K562 (cell line): ENCODE measurements around the gene RTL10. TPM values are rescaled to one million over a fixed set of nuclear protein-coding genes. Genes with fewer than 3 reads are reported as not detected.

Experiments used
- CCNT2 ChIP-seq: IDR thresholded peaks from 2 replicates; pipeline ENCODE4 v1.6.1; 2011; ENCODE audit warnings: borderline replicate concordance, low read depth, mild to moderate bottlenecking, moderate library complexity, mixed read lengths, low read length; ENCODE audit not compliant: insufficient read length; ENCODE audit errors: extremely low read depth
- ETS2 ChIP-seq: IDR thresholded peaks from 2 replicates; pipeline ENCODE4 v1.6.1; 2016; ENCODE audit warnings: borderline replicate concordance, missing genetic modification characterization, mild to moderate bottlenecking, moderate library complexity, missing compliant biosample characterization; ENCODE audit not compliant: poor library complexity, severe bottlenecking
- HDAC6 ChIP-seq: IDR thresholded peaks from 2 replicates; pipeline ENCODE4 v1.6.1; 2012; ENCODE audit warnings: low read depth, mild to moderate bottlenecking, control low read depth, inconsistent platforms, low read length, moderate library complexity
- HNRNPH1 ChIP-seq: fragments of 200-400 bp; formaldehyde crosslinking; optimal IDR thresholded peaks from 2 replicates; pipeline ENCODE3; 2017; ENCODE audit warnings: low read depth, mild to moderate bottlenecking, low read length, moderate library complexity
- MAFK ChIP-seq: IDR thresholded peaks from 2 replicates; pipeline ENCODE4 v1.6.1; 2011; ENCODE audit warnings: low read length, improper control_type of control experiment
- NCOA2 ChIP-seq, 2 experiments: fragments of 450-650 bp; IDR thresholded peaks; 2 replicates each; pipeline ENCODE4 v1.6.1; 2018; ENCODE audit warnings: mild to moderate bottlenecking in 2 of 2, moderate library complexity in 1 of 2; ENCODE audit not compliant: partially characterized antibody in 2 of 2
- PTTG1 ChIP-seq: fragments of 450-650 bp; IDR thresholded peaks from 2 replicates; pipeline ENCODE4 v1.6.1; 2016; ENCODE audit warnings: low read depth, mild to moderate bottlenecking, missing genetic modification characterization, missing compliant biosample characterization
- SMARCA4 ChIP-seq: fragments of 450-650 bp; IDR thresholded peaks from 2 replicates; pipeline ENCODE4 v1.6.1; 2016
- STAG1 ChIP-seq: sonication (generic); formaldehyde crosslinking; IDR thresholded peaks from 2 replicates; pipeline ENCODE4 v1.5.0; 2020; ENCODE audit warnings: missing genetic modification reagents, borderline replicate concordance
- ZNF23 ChIP-seq: fragments of 250-450 bp; sonication (Bioruptor Pico); IDR thresholded peaks from 2 replicates; pipeline ENCODE4 v1.4.0; 2020; ENCODE audit warnings: mild to moderate bottlenecking
- ZNF644 ChIP-seq: fragments of 200-800 bp; sonication (Bioruptor generic); IDR thresholded peaks from 2 replicates; pipeline ENCODE4 v1.6.1; 2016; ENCODE audit warnings: low read depth, missing genetic modification characterization, missing compliant biosample characterization
- polyA plus RNA-seq, 8 experiments: library from polyadenylated mRNA; depleted of rRNA in 4 of 8; stranded (reverse) in 5 of 8; unstranded in 3 of 8; fragments of >200 nt; fragmentation: Nextera tagmentation in 2 of 8; fragmentation: Illumina TruSeq in 1 of 8; extraction: Ambion mirVana in 2 of 8; extraction: Trizol in 1 of 8; gene quantifications; 2 replicates each; pipeline versions ENCODE4 v1.2.1 to v1.2.3, GENCODE V29; 2011 to 2014; ENCODE audit warnings: inconsistent platforms in 1 of 8, missing spikeins in 1 of 8
- total RNA-seq, 7 experiments: library from RNA; depleted of rRNA in 6 of 7; stranded (reverse); fragments of >200 nt in 6 of 7; fragmentation: Illumina TruSeq in 2 of 7; extraction: Trizol in 2 of 7; gene quantifications; 2 replicates each; pipeline versions ENCODE4 v1.2.1 to v1.2.3, GENCODE V29; 2011 to 2021; ENCODE audit warnings: low replicate concordance in 1 of 7
- TF ChIP-seq, protein P1 (sequence below): sonication (generic); formaldehyde crosslinking; IDR thresholded peaks from 2 replicates; pipeline ENCODE4 v1.8.0; 2023; ENCODE audit warnings: mild to moderate bottlenecking, missing genetic modification reagents
- TF ChIP-seq, protein P2 (sequence below), 2 experiments: IDR thresholded peaks; 2 replicates each; pipeline ENCODE4 v1.6.1; 2011; ENCODE audit warnings: borderline replicate concordance in 1 of 2, control low read depth in 1 of 2, low read depth in 1 of 2, low read length in 1 of 2, mild to moderate bottlenecking in 1 of 2, mixed read lengths in 1 of 2, moderate library complexity in 1 of 2; ENCODE audit not compliant: insufficient read depth in 1 of 2, insufficient read length in 1 of 2, poor library complexity in 1 of 2, severe bottlenecking in 1 of 2; ENCODE audit errors: extremely low read depth in 1 of 2
- TF ChIP-seq, protein P3 (sequence below): fragments of 450-650 bp; formaldehyde crosslinking; IDR thresholded peaks from 2 replicates; pipeline ENCODE4 v1.4.0; 2020; ENCODE audit warnings: mild to moderate bottlenecking, mixed read lengths
- TF ChIP-seq, protein P4 (sequence below): sonication (generic); formaldehyde crosslinking; IDR thresholded peaks from 2 replicates; pipeline ENCODE4 v1.9.0; 2022; ENCODE audit warnings: mild to moderate bottlenecking, missing genetic modification reagents
- TF ChIP-seq, protein P5 (sequence below): fragments of 450-650 bp; IDR thresholded peaks from 2 replicates; pipeline ENCODE4 v1.6.1; 2016; ENCODE audit warnings: mild to moderate bottlenecking

The RTL10 gene
- total and polyA plus RNA-seq, 9 of the 15 experiments (the other 6 are each of a cell fraction or from before 2014, with no cell fraction given) = 19.8 to 75.5 (median 32.5) TPM

DNA sequence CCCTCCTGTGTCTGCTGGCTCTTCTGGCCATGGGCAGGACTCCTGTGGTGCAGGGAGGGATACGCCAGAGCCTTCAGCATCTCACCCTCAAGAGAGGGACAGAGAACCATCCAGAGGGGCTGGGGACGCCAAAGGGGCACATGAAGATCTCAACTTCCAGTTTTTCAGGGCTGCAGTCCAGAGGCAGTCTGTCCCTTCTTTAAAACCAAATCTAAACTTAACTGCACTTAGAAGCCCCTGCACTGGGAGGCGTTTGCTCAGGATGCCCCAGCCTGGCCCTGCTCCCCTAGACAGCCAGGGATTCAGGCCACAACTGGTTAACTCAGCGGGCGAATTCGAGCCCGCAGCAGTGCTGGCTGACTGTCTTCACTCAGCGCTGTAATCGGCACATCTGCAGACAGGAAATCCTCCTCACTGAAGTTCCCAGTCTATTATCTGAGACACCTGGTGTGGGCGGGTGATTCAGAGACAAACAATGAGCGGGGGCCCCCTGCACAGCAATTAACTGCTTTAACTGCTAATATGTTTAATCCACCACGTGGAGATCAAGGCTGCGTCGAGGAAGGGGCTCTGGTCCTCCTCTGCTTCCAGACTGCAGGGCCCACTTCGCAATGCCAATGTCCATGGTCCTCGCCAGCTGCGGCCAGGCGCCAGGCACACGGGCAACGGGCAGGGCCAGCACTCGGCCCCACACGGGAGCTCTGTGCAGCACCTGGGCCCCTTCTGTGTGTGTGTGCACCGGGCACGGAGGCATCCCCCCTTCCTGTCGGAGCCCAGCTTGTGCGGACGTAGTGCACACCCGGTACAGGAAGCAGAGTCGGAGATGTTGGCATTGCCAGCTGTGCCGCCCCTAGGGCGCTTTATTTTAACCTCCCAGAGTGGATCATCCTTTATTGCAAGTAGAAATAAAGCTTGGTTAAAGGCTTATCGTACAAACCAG is 36.9 kb upstream of the RTL10 start (continued):
- TF ChIP-seq CCNT2 (peak; percentile 91), STAG1 (CRISPR knock-in tag) (no peak), ZNF644 (tag) (no peak), MAFK (peak; percentile 54; the same call in 1 of the 2 replicates), HDAC6 (0 out of 2 replicates have a peak, but pooled peaks have one; percentile 82), HNRNPH1 (no peak), ZNF23 (CRISPR knock-in tag) (no peak), NCOA2 (IDR thresholded peaks at IDR 0.05; ENCODE audit: partially characterized antibody in 2 of 2) (no peak), PTTG1 (tag) (no peak), ETS2 (tag) (no peak), SMARCA4 (peak; percentile 99)
- TF ChIP-seq, protein P1, sequence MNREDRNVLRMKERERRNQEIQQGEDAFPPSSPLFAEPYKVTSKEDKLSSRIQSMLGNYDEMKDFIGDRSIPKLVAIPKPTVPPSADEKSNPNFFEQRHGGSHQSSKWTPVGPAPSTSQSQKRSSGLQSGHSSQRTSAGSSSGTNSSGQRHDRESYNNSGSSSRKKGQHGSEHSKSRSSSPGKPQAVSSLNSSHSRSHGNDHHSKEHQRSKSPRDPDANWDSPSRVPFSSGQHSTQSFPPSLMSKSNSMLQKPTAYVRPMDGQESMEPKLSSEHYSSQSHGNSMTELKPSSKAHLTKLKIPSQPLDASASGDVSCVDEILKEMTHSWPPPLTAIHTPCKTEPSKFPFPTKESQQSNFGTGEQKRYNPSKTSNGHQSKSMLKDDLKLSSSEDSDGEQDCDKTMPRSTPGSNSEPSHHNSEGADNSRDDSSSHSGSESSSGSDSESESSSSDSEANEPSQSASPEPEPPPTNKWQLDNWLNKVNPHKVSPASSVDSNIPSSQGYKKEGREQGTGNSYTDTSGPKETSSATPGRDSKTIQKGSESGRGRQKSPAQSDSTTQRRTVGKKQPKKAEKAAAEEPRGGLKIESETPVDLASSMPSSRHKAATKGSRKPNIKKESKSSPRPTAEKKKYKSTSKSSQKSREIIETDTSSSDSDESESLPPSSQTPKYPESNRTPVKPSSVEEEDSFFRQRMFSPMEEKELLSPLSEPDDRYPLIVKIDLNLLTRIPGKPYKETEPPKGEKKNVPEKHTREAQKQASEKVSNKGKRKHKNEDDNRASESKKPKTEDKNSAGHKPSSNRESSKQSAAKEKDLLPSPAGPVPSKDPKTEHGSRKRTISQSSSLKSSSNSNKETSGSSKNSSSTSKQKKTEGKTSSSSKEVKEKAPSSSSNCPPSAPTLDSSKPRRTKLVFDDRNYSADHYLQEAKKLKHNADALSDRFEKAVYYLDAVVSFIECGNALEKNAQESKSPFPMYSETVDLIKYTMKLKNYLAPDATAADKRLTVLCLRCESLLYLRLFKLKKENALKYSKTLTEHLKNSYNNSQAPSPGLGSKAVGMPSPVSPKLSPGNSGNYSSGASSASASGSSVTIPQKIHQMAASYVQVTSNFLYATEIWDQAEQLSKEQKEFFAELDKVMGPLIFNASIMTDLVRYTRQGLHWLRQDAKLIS (CRISPR knock-in tag) = no peak
- TF ChIP-seq, protein P2, sequence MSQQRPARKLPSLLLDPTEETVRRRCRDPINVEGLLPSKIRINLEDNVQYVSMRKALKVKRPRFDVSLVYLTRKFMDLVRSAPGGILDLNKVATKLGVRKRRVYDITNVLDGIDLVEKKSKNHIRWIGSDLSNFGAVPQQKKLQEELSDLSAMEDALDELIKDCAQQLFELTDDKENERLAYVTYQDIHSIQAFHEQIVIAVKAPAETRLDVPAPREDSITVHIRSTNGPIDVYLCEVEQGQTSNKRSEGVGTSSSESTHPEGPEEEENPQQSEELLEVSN (IDR thresholded peaks at IDR 0.05; ENCODE audit: borderline replicate concordance in 1 of 2, extremely low read depth in 1 of 2, insufficient read depth in 1 of 2, insufficient read length in 1 of 2, low read depth in 1 of 2, low read length in 1 of 2, poor library complexity in 1 of 2, severe bottlenecking in 1 of 2) = peak; percentile 71 to 90
- TF ChIP-seq, protein P3, sequence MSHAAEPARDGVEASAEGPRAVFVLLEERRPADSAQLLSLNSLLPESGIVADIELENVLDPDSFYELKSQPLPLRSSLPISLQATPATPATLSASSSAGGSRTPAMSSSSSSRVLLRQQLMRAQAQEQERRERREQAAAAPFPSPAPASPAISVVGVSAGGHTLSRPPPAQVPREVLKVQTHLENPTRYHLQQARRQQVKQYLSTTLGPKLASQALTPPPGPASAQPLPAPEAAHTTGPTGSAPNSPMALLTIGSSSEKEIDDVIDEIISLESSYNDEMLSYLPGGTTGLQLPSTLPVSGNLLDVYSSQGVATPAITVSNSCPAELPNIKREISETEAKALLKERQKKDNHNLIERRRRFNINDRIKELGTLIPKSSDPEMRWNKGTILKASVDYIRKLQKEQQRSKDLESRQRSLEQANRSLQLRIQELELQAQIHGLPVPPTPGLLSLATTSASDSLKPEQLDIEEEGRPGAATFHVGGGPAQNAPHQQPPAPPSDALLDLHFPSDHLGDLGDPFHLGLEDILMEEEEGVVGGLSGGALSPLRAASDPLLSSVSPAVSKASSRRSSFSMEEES = no peak
- TF ChIP-seq, protein P4, sequence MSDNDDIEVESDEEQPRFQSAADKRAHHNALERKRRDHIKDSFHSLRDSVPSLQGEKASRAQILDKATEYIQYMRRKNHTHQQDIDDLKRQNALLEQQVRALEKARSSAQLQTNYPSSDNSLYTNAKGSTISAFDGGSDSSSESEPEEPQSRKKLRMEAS = no peak
- TF ChIP-seq, protein P5, sequence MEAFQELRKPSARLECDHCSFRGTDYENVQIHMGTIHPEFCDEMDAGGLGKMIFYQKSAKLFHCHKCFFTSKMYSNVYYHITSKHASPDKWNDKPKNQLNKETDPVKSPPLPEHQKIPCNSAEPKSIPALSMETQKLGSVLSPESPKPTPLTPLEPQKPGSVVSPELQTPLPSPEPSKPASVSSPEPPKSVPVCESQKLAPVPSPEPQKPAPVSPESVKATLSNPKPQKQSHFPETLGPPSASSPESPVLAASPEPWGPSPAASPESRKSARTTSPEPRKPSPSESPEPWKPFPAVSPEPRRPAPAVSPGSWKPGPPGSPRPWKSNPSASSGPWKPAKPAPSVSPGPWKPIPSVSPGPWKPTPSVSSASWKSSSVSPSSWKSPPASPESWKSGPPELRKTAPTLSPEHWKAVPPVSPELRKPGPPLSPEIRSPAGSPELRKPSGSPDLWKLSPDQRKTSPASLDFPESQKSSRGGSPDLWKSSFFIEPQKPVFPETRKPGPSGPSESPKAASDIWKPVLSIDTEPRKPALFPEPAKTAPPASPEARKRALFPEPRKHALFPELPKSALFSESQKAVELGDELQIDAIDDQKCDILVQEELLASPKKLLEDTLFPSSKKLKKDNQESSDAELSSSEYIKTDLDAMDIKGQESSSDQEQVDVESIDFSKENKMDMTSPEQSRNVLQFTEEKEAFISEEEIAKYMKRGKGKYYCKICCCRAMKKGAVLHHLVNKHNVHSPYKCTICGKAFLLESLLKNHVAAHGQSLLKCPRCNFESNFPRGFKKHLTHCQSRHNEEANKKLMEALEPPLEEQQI = no peak
